Parathyroid adenoma (tissue), 2 donors: ENCODE measurements around the gene S100A1.
"Not testable (repeated sequence)": the region's sequence is repeated elsewhere in the genome, so short reads cannot be mapped to it uniquely, and the experiment has no call there.

Experiments used
- H2AFZ ChIP-seq: fragments of 300-600 bp; sonication (generic); one replicate; pipeline ENCODE4 v1.7.0; 2017; ENCODE audit warnings: antibody characterized with exemption, mild to moderate bottlenecking
- H3K27ac ChIP-seq: fragments of 300-600 bp; sonication (generic); one replicate; pipeline ENCODE4 v1.7.0; 2017
- H3K27me3 ChIP-seq: fragments of 300-600 bp; sonication (generic); one replicate; pipeline ENCODE4 v1.7.0; 2017; ENCODE audit warnings: low read length; ENCODE audit not compliant: control insufficient read depth, insufficient read depth
- H3K36me3 ChIP-seq: fragments of 300-600 bp; sonication (generic); one replicate; pipeline ENCODE4 v1.7.0; 2017; ENCODE audit warnings: low read length; ENCODE audit not compliant: control insufficient read depth, insufficient read depth
- H3K4me1 ChIP-seq: fragments of 300-600 bp; sonication (generic); one replicate; pipeline ENCODE4 v1.7.0; 2017; ENCODE audit warnings: control low read depth
- H3K4me2 ChIP-seq: fragments of 300-600 bp; sonication (generic); one replicate; pipeline ENCODE4 v1.7.0; 2017; ENCODE audit warnings: low read length
- H3K4me3 ChIP-seq: fragments of 300-600 bp; sonication (generic); one replicate; pipeline ENCODE4 v1.7.0; 2017; ENCODE audit warnings: low read depth, low read length
- H3K79me2 ChIP-seq: fragments of 300-600 bp; sonication (generic); one replicate; pipeline ENCODE4 v1.7.0; 2017; ENCODE audit warnings: control low read depth
- H3K9ac ChIP-seq: fragments of 300-600 bp; sonication (generic); one replicate; pipeline ENCODE4 v1.7.0; 2017; ENCODE audit warnings: mild to moderate bottlenecking
- H3K9me3 ChIP-seq: fragments of 300-600 bp; sonication (generic); one replicate; pipeline ENCODE4 v1.7.0; 2017; ENCODE audit warnings: low read length; ENCODE audit not compliant: control insufficient read depth
- TF ChIP-seq, protein P1 (sequence below): fragments of 300-600 bp; sonication (generic); IDR thresholded peaks from one replicate; pipeline ENCODE4 v1.7.0; 2017; ENCODE audit warnings: antibody characterized with exemption, mild to moderate bottlenecking
- donor health status: primary hyperparathyroidism.

S100A1 gene

DNA sequence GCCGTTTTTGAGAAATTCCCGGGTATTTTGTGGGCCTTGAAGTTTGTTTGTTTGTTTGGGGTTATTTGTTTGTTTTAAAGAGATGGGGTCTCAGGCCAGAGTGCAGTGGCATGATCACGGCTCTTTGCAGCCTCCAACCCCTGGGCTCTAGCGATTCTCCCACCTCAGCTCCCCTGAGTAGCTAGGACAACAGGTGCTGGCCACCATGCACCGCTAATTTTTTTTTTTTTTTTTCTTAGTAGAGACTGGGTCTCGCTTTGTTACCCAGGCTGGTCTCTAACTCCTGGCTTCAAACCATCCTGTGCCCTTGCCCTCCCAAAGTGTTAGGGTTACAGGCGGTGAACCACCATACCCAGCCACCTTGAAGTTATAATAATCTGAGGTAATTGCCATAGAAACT is 7.6 kb downstream of the S100A1 start:
- H3K27me3 ChIP-seq, result no peaks in the 10 kb centered on the region
- no peak overlapping the region for H3K9ac ChIP-seq
- no peaks in the 10 kb centered on the region for H3K36me3 ChIP-seq
- no peak overlapping the region for H2AFZ ChIP-seq
- H3K4me3 ChIP-seq, result no peak overlapping the region
- H3K79me2 ChIP-seq, result peaks cover 7% of the 10 kb centered on the region
- no peaks in the 10 kb centered on the region for H3K9me3 ChIP-seq
- no peak overlapping the region for H3K27ac ChIP-seq
- H3K4me1 ChIP-seq, result no peaks in the 10 kb centered on the region
- H3K4me2 ChIP-seq, result no peak overlapping the region
- TF ChIP-seq, protein P1, sequence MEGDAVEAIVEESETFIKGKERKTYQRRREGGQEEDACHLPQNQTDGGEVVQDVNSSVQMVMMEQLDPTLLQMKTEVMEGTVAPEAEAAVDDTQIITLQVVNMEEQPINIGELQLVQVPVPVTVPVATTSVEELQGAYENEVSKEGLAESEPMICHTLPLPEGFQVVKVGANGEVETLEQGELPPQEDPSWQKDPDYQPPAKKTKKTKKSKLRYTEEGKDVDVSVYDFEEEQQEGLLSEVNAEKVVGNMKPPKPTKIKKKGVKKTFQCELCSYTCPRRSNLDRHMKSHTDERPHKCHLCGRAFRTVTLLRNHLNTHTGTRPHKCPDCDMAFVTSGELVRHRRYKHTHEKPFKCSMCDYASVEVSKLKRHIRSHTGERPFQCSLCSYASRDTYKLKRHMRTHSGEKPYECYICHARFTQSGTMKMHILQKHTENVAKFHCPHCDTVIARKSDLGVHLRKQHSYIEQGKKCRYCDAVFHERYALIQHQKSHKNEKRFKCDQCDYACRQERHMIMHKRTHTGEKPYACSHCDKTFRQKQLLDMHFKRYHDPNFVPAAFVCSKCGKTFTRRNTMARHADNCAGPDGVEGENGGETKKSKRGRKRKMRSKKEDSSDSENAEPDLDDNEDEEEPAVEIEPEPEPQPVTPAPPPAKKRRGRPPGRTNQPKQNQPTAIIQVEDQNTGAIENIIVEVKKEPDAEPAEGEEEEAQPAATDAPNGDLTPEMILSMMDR, result no peak

DNA sequence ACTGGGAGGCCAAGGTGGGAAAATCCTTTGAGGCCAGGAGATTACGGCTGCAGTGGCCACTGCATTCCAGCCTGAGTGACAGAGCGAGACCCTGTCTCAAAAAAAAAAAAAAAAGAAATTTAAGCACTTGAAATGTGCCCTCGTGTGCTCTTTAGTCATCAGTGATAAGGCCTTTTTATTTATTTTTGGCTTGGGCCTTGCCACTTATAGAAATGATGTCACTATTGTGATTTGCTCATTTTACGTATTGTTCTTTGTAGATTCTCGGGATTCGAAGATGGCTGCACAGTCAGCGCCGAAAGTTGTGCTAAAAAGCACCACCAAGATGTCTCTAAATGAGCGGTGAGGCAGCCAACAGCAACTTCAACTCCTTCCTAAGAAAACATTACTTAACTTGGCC is 8.1 kb downstream of the S100A1 start:
- Histone ChIP-seq H3K4me3 (no peak overlapping the region), H3K9ac (no peak overlapping the region), H3K9me3 (no peaks in the 10 kb centered on the region), H3K36me3 (no peaks in the 10 kb centered on the region), H2AFZ (no peak overlapping the region), H3K4me2 (no peak overlapping the region), H3K79me2 (peaks cover 7% of the 10 kb centered on the region), H3K27ac (no peak overlapping the region), H3K4me1 (no peaks in the 10 kb centered on the region), H3K27me3 (no peaks in the 10 kb centered on the region)
- TF ChIP-seq, protein P1, result no peak

DNA sequence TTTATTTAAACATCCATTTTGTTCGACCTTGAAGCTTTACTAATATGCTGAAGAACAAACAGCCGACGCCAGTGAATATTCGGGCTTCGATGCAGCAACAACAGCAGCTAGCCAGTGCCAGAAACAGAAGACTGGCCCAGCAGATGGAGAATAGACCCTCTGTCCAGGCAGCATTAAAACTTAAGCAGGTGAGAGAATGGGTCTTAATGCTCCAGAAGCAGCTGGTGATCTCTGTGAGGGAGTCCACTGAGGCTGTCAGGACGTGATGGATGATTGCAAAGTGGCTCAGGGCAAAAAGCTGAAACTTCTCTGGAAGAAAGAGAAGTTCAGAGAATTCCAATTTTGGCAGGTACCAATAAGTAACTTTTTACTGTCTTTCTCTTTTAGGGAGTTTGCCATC is 10.0 kb downstream of the S100A1 start:
- Histone ChIP-seq H3K9me3 (no peaks in the 10 kb centered on the region), H3K27ac (no peak overlapping the region), H3K27me3 (no peaks in the 10 kb centered on the region), H3K4me1 (no peaks in the 10 kb centered on the region), H2AFZ (no peak overlapping the region), H3K36me3 (no peaks in the 10 kb centered on the region), H3K79me2 (peaks cover 7% of the 10 kb centered on the region), H3K4me3 (no peak overlapping the region), H3K9ac (no peak overlapping the region), H3K4me2 (no peak overlapping the region)
- TF ChIP-seq, protein P1, result no peak

DNA sequence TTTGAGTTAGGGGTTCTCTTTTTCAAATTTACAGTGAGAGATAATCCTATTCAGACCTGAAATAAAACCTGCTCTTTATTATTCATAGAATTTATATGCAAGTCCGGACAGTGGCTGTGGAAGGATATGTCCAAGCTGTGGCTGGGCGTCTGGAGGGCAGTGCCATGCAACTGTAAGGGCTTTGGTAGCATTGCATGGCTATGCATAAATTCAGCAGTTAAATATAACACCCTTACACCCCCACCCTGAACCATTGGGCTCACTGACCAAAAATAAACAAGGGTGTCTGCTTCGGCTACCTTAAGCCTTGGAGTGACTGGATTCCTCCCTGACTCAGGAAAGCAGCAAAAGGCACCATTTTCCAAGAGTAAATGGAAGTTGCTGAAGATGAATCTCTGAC is 11.0 kb downstream of the S100A1 start:
- TF ChIP-seq, protein P1, result no peak
- Histone ChIP-seq H3K9ac (no peak overlapping the region), H3K27me3 (no peaks in the 10 kb centered on the region), H3K79me2 (peaks cover 7% of the 10 kb centered on the region), H2AFZ (no peak overlapping the region), H3K36me3 (no peaks in the 10 kb centered on the region), H3K27ac (no peak overlapping the region), H3K4me2 (no peak overlapping the region), H3K4me1 (no peaks in the 10 kb centered on the region), H3K9me3 (no peaks in the 10 kb centered on the region), H3K4me3 (no peak overlapping the region)

DNA sequence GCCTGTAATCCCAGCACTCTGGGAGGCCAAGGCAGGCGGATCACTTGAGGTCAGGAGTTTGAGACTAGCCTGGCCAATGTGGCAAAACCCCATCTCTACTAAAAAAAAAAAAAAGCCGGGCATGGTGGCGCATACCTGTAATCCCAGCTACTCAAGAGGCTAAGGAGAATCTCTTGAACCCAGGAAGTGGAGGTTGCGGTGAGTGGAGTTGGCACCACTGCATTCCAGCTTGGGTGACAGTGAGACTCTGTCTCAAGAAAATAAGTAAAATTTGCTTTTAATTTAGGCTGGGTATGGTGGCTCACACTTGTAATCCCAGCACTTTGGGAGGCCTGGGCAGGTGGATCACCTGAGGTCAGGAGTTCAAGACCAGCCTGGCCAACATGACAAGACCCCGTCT is 12.0 kb downstream of the S100A1 start:
- H2AFZ ChIP-seq, H3K4me2 ChIP-seq, H3K79me2 ChIP-seq, H3K9me3 ChIP-seq, H3K9ac ChIP-seq, H3K4me1 ChIP-seq, H3K4me3 ChIP-seq, H3K27ac ChIP-seq, H3K36me3 ChIP-seq, H3K27me3 ChIP-seq: not testable (repeated sequence)
